ENCODE data around the gene HIPK2. TPM values are rescaled to one million over a fixed set of nuclear protein-coding genes. Genes with fewer than 3 reads are reported as not detected.

The HIPK2 gene
- polyA plus RNA-seq, 2 donors: 4.2 to 7.8 TPM

DNA sequence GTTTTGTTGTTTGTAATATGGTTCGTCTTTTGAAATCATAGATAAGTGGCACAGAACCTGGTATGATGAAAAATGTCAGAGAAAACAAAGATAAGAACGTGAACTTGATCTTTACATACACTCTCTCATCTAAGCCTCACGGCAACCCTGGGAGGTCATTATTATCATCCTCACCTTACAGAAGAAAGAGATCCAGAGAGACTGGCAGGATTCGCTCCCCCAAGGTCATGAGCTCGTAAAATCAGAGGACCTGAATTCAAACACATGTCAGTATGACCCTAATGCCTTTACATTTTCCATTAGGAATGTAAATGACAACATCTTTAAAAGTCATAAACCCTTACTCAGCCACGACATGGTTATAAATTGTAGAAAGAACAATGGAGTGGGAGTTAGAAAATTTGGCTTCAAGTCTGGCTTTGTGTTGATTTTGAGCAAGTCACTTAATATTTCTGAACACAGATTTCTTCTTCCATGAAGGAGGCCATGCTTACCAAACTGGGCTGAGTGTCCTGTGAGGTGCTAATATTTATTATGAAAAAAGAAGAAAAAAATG is 35.9 kb downstream of the HIPK2 start:
- peaks cover 12 to 17% of the 10 kb centered on the region in 2 donors for H3K4me1 ChIP-seq (ENCODE audit: control insufficient read depth in 2 of 2, insufficient read depth in 2 of 2, low read length in 1 of 2)
- H3K9me3 ChIP-seq (ENCODE audit: control insufficient read depth in 2 of 2, insufficient read depth in 1 of 2, low read depth in 1 of 2, low read length in 1 of 2): no peaks in the 10 kb centered on the region
- no peak overlapping the region for H3K27ac ChIP-seq (ENCODE audit: low read depth in 2 of 2, low read length in 1 of 2)
- no peaks in the 10 kb centered on the region for H3K27me3 ChIP-seq (ENCODE audit: control insufficient read depth in 1 of 2, insufficient read depth in 2 of 2, low read length in 2 of 2)
- 71 to 87% methylated on average over 6 of the region's 6 CpGs for WGBS, 2 donors
- H3K4me3 ChIP-seq (ENCODE audit: low read depth in 1 of 2, low read length in 2 of 2): no peak overlapping the region
- peaks cover 0 to 1% of the 10 kb centered on the region in 2 donors for H3K36me3 ChIP-seq (ENCODE audit: control insufficient read depth in 2 of 2, insufficient read depth in 2 of 2, low read length in 1 of 2)

DNA sequence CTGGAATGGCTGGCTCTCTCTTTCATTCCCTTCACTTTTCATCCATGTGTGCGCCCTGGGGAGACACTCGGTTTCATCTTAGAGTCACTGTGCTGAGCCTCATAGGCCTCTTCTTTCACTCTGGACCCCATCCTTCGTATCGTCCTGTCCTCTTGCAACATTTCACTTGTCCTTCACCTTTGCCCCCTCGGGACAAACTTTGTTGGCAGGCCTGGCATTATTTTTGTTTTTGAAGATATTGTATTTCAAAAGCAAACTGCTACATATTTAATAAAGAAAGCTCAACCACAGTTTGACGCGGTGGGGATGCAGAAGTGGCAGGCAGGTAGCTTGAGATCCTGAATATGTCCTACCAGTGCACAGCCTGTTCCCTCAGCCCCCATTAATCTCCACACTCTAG is 36.6 kb downstream of the HIPK2 start:
- Histone ChIP-seq H3K4me1 (ENCODE audit: control insufficient read depth in 2 of 2, insufficient read depth in 2 of 2, low read length in 1 of 2) (peaks cover 12 to 14% of the 10 kb centered on the region in 2 donors), H3K27ac (ENCODE audit: low read depth in 2 of 2, low read length in 1 of 2) (no peak overlapping the region), H3K9me3 (ENCODE audit: control insufficient read depth in 2 of 2, insufficient read depth in 1 of 2, low read depth in 1 of 2, low read length in 1 of 2) (no peaks in the 10 kb centered on the region), H3K36me3 (ENCODE audit: control insufficient read depth in 2 of 2, insufficient read depth in 2 of 2, low read length in 1 of 2) (peaks cover 0 to 1% of the 10 kb centered on the region in 2 donors), H3K4me3 (ENCODE audit: low read depth in 1 of 2, low read length in 2 of 2) (no peak overlapping the region), H3K27me3 (ENCODE audit: control insufficient read depth in 1 of 2, insufficient read depth in 2 of 2, low read length in 2 of 2) (no peaks in the 10 kb centered on the region)
- 85 to 91% methylated on average over 7 of the region's 7 CpGs for WGBS, 2 donors

DNA sequence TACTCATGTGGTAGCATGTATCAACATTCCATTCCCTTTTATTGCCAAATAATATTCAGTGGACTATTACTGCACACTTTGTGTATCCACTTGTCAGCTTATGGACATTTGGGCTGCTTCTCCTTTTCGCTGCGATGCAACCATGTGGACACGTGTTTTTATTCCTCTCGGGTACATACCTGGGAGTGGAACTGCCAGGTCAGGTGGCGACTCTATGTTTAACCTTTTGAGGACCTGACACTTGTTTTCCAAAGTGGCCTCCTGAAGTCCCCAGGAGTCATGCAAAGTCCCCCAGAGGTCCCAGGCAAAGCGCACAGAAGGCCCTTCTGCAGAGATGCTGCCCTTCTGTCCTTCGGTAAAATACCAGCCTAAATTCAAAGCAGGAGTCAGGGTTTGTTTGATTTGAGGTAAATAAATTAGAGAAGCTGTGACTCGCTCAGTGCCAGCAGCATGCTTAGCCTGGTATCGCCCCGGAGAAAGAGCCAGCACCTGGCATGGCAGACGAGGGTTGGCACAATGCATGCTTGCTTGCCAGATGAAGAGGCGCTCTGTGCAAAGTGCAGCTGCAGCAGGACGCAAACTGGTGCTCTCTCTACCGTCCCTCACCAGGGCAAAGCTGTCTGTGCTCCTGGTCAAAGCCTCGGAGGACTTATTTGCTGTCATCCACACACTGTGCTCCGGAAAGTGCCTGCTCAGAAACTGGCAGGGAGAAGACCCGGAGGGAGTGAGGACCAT is 37.8 kb downstream of the HIPK2 start:
- no peaks in the 10 kb centered on the region for H3K27me3 ChIP-seq (ENCODE audit: control insufficient read depth in 1 of 2, insufficient read depth in 2 of 2, low read length in 2 of 2)
- no peaks in the 10 kb centered on the region for H3K9me3 ChIP-seq (ENCODE audit: control insufficient read depth in 2 of 2, insufficient read depth in 1 of 2, low read depth in 1 of 2, low read length in 1 of 2)
- H3K27ac ChIP-seq (ENCODE audit: low read depth in 2 of 2, low read length in 1 of 2): peak overlapping the region; percentile 19 to 34
- H3K4me3 ChIP-seq (ENCODE audit: low read depth in 1 of 2, low read length in 2 of 2): no peak overlapping the region
- 45 to 50% methylated on average over 17 of the region's 17 CpGs for WGBS, 2 donors
- H3K36me3 ChIP-seq (ENCODE audit: control insufficient read depth in 2 of 2, insufficient read depth in 2 of 2, low read length in 1 of 2): peaks cover 0 to 1% of the 10 kb centered on the region in 2 donors
- H3K4me1 ChIP-seq (ENCODE audit: control insufficient read depth in 2 of 2, insufficient read depth in 2 of 2, low read length in 1 of 2): peaks cover 7 to 12% of the 10 kb centered on the region in 2 donors

DNA sequence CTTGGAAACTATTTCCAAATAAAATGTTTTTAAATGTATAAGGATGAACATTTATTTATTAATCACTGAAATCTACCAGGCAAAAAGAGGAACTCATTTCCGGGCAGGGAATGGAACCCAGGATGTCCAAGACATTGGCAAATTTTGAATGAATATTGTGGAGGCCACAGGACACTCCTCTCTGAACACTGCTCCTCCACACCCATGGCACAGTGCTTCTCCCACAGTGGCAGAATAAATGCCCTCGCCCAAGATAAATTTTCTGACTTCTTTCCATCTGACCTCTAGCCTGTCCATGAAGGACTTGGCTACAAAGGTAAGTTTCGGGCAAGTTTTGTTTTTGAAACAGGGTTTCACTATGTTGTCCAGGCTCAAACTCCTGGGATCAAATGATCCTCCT is 39.0 kb downstream of the HIPK2 start:
- H3K4me1 ChIP-seq (ENCODE audit: control insufficient read depth in 2 of 2, insufficient read depth in 2 of 2, low read length in 1 of 2): peaks cover 7 to 15% of the 10 kb centered on the region in 2 donors
- H3K27ac ChIP-seq (ENCODE audit: low read depth in 2 of 2, low read length in 1 of 2): no peak overlapping the region
- no peak overlapping the region for H3K4me3 ChIP-seq (ENCODE audit: low read depth in 1 of 2, low read length in 2 of 2)

DNA sequence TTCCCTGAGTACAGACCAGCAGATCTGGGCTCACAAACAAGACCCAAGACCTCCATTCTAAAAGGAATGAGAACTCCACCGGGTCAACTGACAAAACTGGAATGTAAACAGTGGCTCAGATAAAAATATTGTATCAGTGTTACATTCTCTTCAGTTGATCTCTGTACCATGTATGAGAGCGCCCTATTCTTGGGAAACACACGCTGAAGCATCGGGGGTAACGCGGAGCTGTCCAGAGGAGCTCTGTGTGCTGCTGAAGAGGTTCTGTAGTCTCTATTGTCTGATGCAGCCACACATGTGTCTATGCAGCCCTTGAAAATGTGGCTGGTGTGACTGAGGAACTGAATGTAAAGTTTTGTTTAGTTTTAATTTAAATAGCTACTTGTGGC is 39.7 kb downstream of the HIPK2 start:
- Histone ChIP-seq H3K4me1 (ENCODE audit: control insufficient read depth in 2 of 2, insufficient read depth in 2 of 2, low read length in 1 of 2) (peaks cover 7 to 15% of the 10 kb centered on the region in 2 donors), H3K4me3 (ENCODE audit: low read depth in 1 of 2, low read length in 2 of 2) (no peak overlapping the region), H3K27ac (ENCODE audit: low read depth in 2 of 2, low read length in 1 of 2) (peak overlapping the region; percentile 11 to 22), H3K27me3 (ENCODE audit: control insufficient read depth in 1 of 2, insufficient read depth in 2 of 2, low read length in 2 of 2) (no peaks in the 10 kb centered on the region), H3K36me3 (ENCODE audit: control insufficient read depth in 2 of 2, insufficient read depth in 2 of 2, low read length in 1 of 2) (peaks cover 0 to 1% of the 10 kb centered on the region in 2 donors), H3K9me3 (ENCODE audit: control insufficient read depth in 2 of 2, insufficient read depth in 1 of 2, low read depth in 1 of 2, low read length in 1 of 2) (no peaks in the 10 kb centered on the region)
- WGBS, 2 donors: 77 to 79% methylated on average over 6 of the region's 6 CpGs

More for the DNA sequence above, 39.0 kb downstream of the HIPK2 start:
- Histone ChIP-seq H3K27me3 (ENCODE audit: control insufficient read depth in 1 of 2, insufficient read depth in 2 of 2, low read length in 2 of 2) (no peaks in the 10 kb centered on the region), H3K9me3 (ENCODE audit: control insufficient read depth in 2 of 2, insufficient read depth in 1 of 2, low read depth in 1 of 2, low read length in 1 of 2) (no peaks in the 10 kb centered on the region), H3K36me3 (ENCODE audit: control insufficient read depth in 2 of 2, insufficient read depth in 2 of 2, low read length in 1 of 2) (peaks cover 0 to 1% of the 10 kb centered on the region in 2 donors)
- 88 to 96% methylated on average over 3 of the region's 3 CpGs for WGBS, 2 donors

DNA sequence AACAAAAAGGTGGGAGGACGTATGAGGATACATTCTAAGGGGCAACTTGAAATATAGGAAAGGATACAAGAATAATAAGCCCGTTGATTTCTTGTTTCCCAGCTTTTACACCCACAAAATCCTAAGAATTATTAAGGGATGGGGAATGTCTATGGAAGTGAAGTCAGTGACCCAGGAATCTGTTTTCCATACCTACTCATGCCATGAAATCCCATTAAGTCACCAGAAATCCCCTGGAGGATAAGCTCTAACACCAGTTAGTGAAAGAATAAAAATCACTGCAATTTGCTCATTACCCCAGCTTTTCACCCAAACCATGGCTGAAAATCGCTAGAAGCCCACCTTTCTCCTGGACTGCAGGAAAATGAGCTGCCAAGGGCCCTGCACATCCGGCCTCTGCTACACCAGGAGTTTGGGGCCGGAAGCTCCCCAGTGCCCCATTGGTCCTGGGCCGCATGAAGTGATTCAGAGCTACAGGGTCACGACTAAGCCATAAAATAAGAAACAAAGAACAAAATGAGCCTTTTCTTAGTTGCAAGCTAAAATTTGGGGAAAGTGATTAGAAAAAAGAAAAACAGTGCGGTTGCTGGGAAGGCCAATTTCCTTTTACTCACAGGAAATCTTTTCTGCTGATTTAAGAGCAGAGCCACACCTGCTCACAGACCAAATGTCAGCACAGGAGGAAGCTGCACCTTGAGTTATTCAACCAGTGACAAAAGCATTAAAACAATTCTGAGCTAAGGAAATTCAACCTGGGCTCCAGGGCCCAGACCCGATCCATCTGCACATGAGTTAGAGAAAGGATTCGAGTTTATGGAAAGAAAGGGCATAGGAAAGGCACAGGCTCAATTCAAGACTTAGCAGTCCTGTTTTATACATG is 40.3 kb downstream of the HIPK2 start:
- Histone ChIP-seq H3K4me3 (ENCODE audit: low read depth in 1 of 2, low read length in 2 of 2) (no peak overlapping the region), H3K36me3 (ENCODE audit: control insufficient read depth in 2 of 2, insufficient read depth in 2 of 2, low read length in 1 of 2) (peaks cover 0 to 1% of the 10 kb centered on the region in 2 donors), H3K27me3 (ENCODE audit: control insufficient read depth in 1 of 2, insufficient read depth in 2 of 2, low read length in 2 of 2) (no peaks in the 10 kb centered on the region), H3K4me1 (ENCODE audit: control insufficient read depth in 2 of 2, insufficient read depth in 2 of 2, low read length in 1 of 2) (peaks cover 7 to 15% of the 10 kb centered on the region in 2 donors), H3K27ac (ENCODE audit: low read depth in 2 of 2, low read length in 1 of 2) (peak overlapping the region; percentile 11 to 22), H3K9me3 (ENCODE audit: control insufficient read depth in 2 of 2, insufficient read depth in 1 of 2, low read depth in 1 of 2, low read length in 1 of 2) (no peaks in the 10 kb centered on the region)
- 71 to 79% methylated on average over 10 of the region's 10 CpGs for WGBS, 2 donors

DNA sequence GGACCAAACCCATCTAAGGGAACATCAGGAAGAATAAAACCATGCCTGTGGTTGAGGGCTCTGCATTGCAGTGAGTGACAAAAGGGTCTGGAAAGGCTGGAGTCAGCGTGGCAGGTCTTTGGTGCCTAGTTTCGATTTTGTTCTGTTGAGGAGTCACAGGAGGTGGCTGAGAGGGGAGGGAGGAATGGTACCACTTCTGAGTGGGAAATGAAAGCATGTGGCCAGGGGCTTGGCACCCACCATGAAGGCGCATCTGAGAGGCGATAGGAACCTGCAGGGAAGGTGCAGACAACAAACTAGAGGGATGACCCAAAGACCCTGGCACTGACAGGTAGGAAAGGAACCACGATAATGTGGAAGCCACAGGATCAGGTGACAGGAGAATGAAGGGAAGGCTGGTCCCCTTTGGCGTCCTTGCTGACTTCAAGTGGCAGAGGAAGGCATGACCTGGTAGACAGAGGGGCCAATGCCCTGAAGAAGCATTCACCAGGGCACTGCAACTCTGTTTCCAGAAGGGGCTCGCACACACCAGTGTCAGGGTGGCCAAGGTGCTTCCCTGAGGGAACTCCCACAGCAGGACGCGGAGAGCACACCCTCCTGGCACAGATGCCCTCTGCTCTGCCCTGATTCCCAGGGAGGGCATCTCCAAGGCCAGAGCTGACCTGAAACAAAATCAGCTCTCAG is 41.7 kb downstream of the HIPK2 start:
- H3K27me3 ChIP-seq (ENCODE audit: control insufficient read depth in 1 of 2, insufficient read depth in 2 of 2, low read length in 2 of 2): no peaks in the 10 kb centered on the region
- 91 to 94% methylated on average over 9 of the region's 9 CpGs for WGBS, 2 donors
- no peak overlapping the region for H3K4me3 ChIP-seq (ENCODE audit: low read depth in 1 of 2, low read length in 2 of 2)
- H3K36me3 ChIP-seq (ENCODE audit: control insufficient read depth in 2 of 2, insufficient read depth in 2 of 2, low read length in 1 of 2): peaks cover 0 to 1% of the 10 kb centered on the region in 2 donors
- H3K4me1 ChIP-seq (ENCODE audit: control insufficient read depth in 2 of 2, insufficient read depth in 2 of 2, low read length in 1 of 2): peaks cover 6 to 23% of the 10 kb centered on the region in 2 donors
- no peaks in the 10 kb centered on the region for H3K9me3 ChIP-seq (ENCODE audit: control insufficient read depth in 2 of 2, insufficient read depth in 1 of 2, low read depth in 1 of 2, low read length in 1 of 2)
- H3K27ac ChIP-seq (ENCODE audit: low read depth in 2 of 2, low read length in 1 of 2): no peak overlapping the region

DNA sequence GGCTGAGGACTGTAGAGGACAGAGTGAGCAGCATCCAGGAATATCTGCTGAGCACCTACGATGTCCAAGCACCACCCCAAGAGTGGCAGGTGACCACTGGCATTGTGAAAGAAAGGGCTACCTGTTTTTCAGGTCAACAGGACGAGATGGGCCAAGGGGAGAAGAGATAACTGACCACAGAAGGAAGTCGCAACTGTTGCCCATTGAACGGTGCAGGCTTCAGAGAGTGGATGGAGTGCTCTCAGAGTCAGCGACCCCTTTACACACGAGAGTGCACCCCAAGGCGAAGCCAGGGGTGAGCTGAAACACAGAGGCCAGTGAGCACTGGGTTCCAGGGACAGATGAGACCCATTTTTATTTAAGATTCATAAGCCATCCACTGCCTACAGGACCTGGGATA is 42.3 kb downstream of the HIPK2 start:
- Histone ChIP-seq H3K27me3 (ENCODE audit: control insufficient read depth in 1 of 2, insufficient read depth in 2 of 2, low read length in 2 of 2) (no peaks in the 10 kb centered on the region), H3K9me3 (ENCODE audit: control insufficient read depth in 2 of 2, insufficient read depth in 1 of 2, low read depth in 1 of 2, low read length in 1 of 2) (no peaks in the 10 kb centered on the region), H3K36me3 (ENCODE audit: control insufficient read depth in 2 of 2, insufficient read depth in 2 of 2, low read length in 1 of 2) (peaks cover 0 to 1% of the 10 kb centered on the region in 2 donors), H3K27ac (ENCODE audit: low read depth in 2 of 2, low read length in 1 of 2) (no peak overlapping the region), H3K4me3 (ENCODE audit: low read depth in 1 of 2, low read length in 2 of 2) (no peak overlapping the region), H3K4me1 (ENCODE audit: control insufficient read depth in 2 of 2, insufficient read depth in 2 of 2, low read length in 1 of 2) (peaks cover 2 to 24% of the 10 kb centered on the region in 2 donors)
- 90 to 93% methylated on average over 7 of the region's 7 CpGs for WGBS, 2 donors

DNA sequence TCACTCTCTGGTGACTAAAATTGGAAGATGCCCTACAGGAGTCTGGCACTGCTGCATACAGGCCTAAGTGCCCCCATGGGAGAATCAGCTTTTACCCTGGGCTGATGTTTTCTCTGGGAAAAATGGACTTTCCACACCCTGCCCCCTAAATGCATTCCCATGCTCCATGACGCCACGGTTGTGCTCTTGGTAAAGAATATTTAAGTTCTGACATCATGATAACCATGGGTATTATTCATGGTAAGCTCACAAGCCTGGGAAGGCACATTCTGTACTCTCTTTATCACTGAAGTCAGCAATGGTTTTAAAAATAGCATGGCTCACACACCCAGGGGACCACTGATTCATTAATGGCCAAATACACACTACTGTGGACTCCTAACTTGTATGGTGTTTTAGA is 43.4 kb downstream of the HIPK2 start:
- peak overlapping the region in 1 of 2 donors; percentile 36 for H3K27ac ChIP-seq (ENCODE audit: low read depth in 2 of 2, low read length in 1 of 2)

More for the DNA sequence above, 43.4 kb downstream of the HIPK2 start:
- H3K27me3 ChIP-seq (ENCODE audit: control insufficient read depth in 1 of 2, insufficient read depth in 2 of 2, low read length in 2 of 2): no peaks in the 10 kb centered on the region
- no peaks in the 10 kb centered on the region for H3K9me3 ChIP-seq (ENCODE audit: control insufficient read depth in 2 of 2, insufficient read depth in 1 of 2, low read depth in 1 of 2, low read length in 1 of 2)
- H3K4me1 ChIP-seq (ENCODE audit: control insufficient read depth in 2 of 2, insufficient read depth in 2 of 2, low read length in 1 of 2): peaks cover 2 to 18% of the 10 kb centered on the region in 2 donors
- H3K36me3 ChIP-seq (ENCODE audit: control insufficient read depth in 2 of 2, insufficient read depth in 2 of 2, low read length in 1 of 2): no peaks in the 10 kb centered on the region
- 60 to 66% methylated on average over 2 of the region's 2 CpGs for whole genome bisulfite sequencing, 2 donors
- no peak overlapping the region for H3K4me3 ChIP-seq (ENCODE audit: low read depth in 1 of 2, low read length in 2 of 2)

All from esophagus (tissue), 2 donors.